ENCODE data around the gene KDM5A. TPM values are rescaled to one million over a fixed set of nuclear protein-coding genes. Genes with fewer than 3 reads are reported as not detected.

The KDM5A gene
- total and polyA plus RNA-seq, 2 experiments from 2014 or later, result 47.1 to 48.3 TPM

GRCh38 chr12:332581-333205, 56.4 kb downstream of the KDM5A start:
- H3K27me3 ChIP-seq (ENCODE audit: insufficient read depth), result no peaks in the 10 kb centered on the region
- Mint-ChIP-seq H3K36me3 (ENCODE audit: low read depth) (peaks cover 34% of the 10 kb centered on the region), H3K27ac (no peak overlapping the region), H3K4me1 (no peaks in the 10 kb centered on the region), H3K27me3 (ENCODE audit: insufficient read depth, low read depth, poor library complexity) (peaks cover under 1% of the 10 kb centered on the region), H3K4me3 (no peak overlapping the region), H3K9me3 (no peaks in the 10 kb centered on the region)
- peaks cover 17% of the 10 kb centered on the region; the same call in 1 of the 2 replicates for H3K36me3 ChIP-seq (ENCODE audit: insufficient read depth)
- H3K4me1 ChIP-seq (ENCODE audit: insufficient read depth), result no peaks in the 10 kb centered on the region
- H3K79me2 ChIP-seq (replicated peaks; ENCODE audit: insufficient read depth), result no peaks in the 10 kb centered on the region
- H3K9me2 ChIP-seq (ENCODE audit: insufficient read depth), result no peaks in the 10 kb centered on the region
- no peaks in the 10 kb centered on the region for H4K20me1 ChIP-seq (replicated peaks; ENCODE audit: insufficient read depth)
- H3F3A ChIP-seq (replicated peaks; ENCODE audit: low read depth), result no peaks in the 10 kb centered on the region
- no peak for TF ChIP-seq STAT1 (IDR thresholded peaks at IDR 0.05; ENCODE audit: unreplicated experiment)
- no peak for TF ChIP-seq CTCF (conservative IDR thresholded peaks at IDR 0.05; ENCODE audit: low read depth in 2 of 2)
- TF ChIP-seq REST (IDR thresholded peaks at IDR 0.05; ENCODE audit: unreplicated experiment), result no peak
- no peak for TF ChIP-seq ETS1 (IDR thresholded peaks at IDR 0.05)
- no peak for TF ChIP-seq ZNF331 (CRISPR knock-in tag; IDR thresholded peaks at IDR 0.05; ENCODE audit: low read depth)
- no peak for TF ChIP-seq ZNF462 (CRISPR knock-in tag; IDR thresholded peaks at IDR 0.05)
- TF ChIP-seq NANOG (IDR thresholded peaks at IDR 0.05; ENCODE audit: borderline replicate concordance), result no peak
- TF ChIP-seq ZNF114 (CRISPR knock-in tag; IDR thresholded peaks at IDR 0.05), result no peak
- no peak for TF ChIP-seq EZH2 (IDR thresholded peaks at IDR 0.05; ENCODE audit: low read depth, unreplicated experiment)
- TF ChIP-seq CREB1 (CRISPR knock-in tag; IDR thresholded peaks at IDR 0.05; ENCODE audit: low read depth), result no peak
- TF ChIP-seq EZH2phosphoT487 (IDR thresholded peaks at IDR 0.05; ENCODE audit: unreplicated experiment), result no peak
- no peak for TF ChIP-seq POLR2AphosphoS5 (IDR thresholded peaks at IDR 0.05; ENCODE audit: low read depth)
- TF ChIP-seq JUNB (IDR thresholded peaks at IDR 0.05; ENCODE audit: unreplicated experiment), result no peak
- DNase-seq (ENCODE audit: low spot score) (no peak), ATAC-seq (no peak)
- no peak overlapping the region for H2AFZ ChIP-seq
- no peak overlapping the region for H3K27ac ChIP-seq (ENCODE audit: low read depth)
- no peak overlapping the region for H3K4me2 ChIP-seq
- no peak overlapping the region for H3K4me3 ChIP-seq
